CD4-positive, alpha-beta T cell treated with Interleukin-15 for 4 hours (primary cell): ENCODE results near the gene CXADR.

Experiments
- DNase-seq: peaks from one replicate; pipeline ENCODE4 v3.0.0-alpha.2; 2020; ENCODE audit warnings: low spot score

CXADR gene

DNA sequence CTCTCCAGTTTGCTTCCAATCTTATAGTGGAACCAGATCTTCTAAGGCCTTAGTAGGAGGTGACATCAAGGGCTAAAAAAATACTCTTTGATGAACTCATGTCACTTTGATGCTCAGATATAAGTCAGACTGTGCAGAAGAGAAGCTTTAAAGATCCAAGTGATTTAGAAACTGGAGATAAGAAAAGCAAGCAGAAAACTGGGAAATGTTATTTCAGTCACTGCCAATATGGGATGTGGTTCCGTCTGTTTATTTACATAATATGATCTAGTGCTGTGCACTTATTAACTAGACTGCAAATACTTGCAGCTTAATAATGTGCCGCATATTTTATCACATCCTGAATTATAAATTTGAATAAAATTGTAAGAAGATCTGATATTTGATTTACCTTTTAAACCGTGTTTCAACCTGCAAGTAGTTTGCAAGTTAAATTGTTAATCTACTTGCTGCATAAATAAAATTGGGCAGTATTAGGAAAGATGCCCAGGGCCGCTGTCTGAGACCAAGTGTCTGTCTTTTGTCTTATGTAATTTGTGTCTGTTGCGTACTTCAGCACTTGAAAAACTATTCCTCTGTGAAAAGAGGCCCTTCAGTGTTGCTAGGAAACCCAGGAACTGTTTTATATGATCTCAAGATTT, 29.6 kb downstream of the CXADR start:
- DNase-seq = no peak

DNA sequence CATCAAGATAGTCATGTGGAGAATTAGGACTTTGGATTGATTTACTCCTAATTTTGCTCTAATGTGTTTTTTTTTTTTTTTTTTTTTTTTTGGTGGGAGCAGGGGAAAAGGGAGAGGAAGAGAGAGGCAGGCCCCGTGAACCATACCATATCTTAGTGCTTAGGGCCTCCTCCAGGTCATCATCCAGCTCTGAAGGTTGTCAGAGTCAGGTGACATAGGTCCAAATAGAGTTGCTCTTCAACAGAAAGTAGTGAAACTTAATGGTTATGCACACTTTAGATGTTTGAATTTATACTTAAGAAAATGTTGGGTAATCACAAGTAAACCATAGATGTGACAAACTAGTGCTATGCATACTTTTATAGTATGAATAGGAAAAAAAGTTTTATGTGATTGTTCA, 32.2 kb downstream of the CXADR start:
- DNase-seq = no peak

DNA sequence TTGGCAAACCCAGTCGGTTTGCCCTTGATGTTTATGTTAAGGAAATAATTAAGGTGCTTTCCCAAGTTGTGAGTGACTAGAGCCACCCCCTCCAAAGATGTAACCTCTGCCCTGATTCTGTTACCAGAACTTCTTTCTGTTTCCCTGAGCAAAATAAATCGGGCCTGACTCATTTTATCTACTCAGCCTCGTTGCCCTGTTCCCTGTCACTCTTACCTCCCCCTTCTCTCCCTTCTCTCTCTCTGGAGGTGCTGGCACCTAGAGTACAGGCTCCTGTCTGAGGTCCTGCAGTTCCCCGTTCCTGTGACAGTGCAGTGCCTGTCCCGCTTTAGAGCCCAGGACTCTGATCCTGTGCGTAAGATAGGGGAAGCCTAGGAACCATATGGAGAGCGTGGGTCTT, 35.4 kb downstream of the CXADR start:
- DNase-seq = no peak

GRCh38 chr21:17550671-17551308, 37.9 kb downstream of the CXADR start:
- no peak for DNase-seq

DNA sequence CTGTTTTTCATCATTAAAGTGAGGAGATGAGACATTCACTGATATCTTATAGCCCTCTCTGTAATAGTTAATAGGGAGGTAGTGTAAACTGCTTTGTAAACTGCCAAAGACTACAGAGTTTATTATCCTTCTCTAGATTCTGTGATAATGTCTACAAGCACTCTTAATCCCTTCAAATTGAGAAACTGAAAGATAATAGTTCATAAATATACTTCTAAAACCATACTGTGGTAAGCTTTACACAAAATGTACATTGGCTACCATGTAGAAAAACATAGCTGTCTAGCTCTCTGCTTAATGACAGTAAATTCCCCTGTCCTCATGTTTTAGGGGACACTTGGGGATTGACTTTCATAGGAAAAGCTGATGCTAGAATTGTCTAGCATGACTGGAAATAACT, 39.6 kb downstream of the CXADR start:
- no peak for DNase-seq

DNA sequence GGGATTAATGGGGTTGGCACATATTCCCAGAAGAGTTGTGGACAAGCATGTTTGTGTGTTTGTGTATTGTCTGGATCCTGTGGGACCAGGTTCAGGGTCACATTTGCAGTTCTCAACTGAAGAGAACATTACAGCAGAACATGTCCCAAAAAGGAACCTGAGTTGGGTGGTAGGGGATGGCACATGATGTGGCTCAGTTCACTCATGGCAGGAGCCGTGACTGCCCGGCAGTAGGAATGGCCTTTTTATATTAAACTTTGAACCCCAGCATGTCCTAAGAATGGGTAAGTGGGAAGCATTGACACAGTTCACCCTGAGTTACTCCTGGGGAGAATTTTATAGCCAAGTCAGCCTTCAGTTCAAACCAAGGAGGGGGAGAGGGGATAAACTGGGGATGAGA, 41.3 kb downstream of the CXADR start:
- no peak for DNase-seq

GRCh38 chr21:17554679-17555465, 42.0 kb downstream of the CXADR start:
- no peak for DNase-seq

DNA sequence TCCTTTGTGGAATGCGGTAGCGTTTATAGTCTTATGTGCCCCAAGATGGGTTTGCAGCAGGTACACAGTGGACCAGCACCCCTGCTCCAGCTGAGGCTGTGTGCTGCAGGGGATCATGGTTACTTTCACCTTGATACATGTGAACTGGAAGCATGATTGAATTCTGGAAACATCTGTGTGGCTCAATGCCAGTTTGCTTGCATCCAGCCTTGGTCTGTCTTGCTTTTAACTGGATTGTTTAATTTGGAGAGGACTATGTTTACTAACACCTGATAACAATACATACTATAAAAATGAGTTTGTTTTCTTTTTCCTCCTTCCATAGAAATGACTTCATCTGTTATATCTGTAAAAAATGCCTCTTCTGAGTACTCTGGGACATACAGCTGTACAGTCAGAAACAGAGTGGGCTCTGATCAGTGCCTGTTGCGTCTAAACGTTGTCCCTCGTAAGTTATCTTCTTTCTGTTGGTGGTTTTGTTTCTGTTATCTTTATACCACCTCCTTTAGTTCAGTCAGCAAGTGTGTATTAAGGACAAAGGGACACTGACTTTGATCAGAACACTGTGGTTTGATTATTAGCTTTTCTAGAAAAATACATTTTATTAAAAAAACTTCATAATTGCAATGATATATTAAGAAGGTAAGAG, 47.7 kb downstream of the CXADR start:
- DNase-seq = no peak

- no peak for DNase-seq
These were observed 57.9 kb downstream of the CXADR start for GRCh38 chr21:17570786-17571185.

DNA sequence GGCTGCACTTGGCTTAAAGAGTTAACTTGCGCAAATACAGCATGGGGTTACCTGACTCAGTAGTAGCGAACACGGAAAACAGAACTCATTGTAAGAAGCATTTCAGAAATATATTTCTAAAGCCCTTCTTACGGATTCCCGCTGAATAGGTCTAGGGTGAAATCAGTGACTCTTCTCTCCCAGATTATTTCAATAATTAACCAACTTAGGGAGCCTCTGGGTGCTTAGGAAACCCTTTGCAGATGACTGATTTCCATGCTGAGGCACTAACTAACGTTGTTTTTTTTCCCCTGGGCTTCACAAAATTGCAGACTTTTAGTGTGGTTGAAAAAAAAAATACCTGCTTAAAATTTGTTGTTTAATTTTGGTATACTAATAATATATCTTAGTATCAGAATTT, 59.6 kb downstream of the CXADR start:
- no peak for DNase-seq

DNA sequence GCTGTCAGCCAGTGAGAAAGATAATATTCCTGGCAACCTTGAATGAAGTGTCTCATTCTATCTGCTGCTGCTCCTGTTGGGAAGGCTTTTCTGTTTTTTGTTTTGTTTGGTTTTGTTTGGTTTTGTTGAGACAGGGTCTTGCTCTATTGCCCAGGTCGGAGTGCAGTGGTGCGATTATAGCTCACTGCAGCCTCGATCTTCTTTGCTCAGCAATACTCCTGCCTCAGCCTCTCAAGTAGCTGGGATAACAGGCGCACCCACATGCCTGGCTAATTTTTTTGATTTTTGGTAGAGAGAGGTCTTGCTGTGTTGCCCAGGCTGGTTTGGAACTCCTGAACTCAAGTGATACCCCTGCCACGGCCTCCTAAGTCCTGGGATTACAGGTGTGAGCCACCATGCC, 62.2 kb downstream of the CXADR start:
- no peak for DNase-seq

GRCh38 chr21:17576080-17576835, 63.4 kb downstream of the CXADR start:
- no peak for DNase-seq

- DNase-seq = no peak
These were observed 64.9 kb downstream of the CXADR start for GRCh38 chr21:17577701-17578100.

- no peak for DNase-seq
These were observed 65.3 kb downstream of the CXADR start for GRCh38 chr21:17578162-17578561.

GRCh38 chr21:17578876-17579275, 66.0 kb downstream of the CXADR start:
- no peak for DNase-seq

DNA sequence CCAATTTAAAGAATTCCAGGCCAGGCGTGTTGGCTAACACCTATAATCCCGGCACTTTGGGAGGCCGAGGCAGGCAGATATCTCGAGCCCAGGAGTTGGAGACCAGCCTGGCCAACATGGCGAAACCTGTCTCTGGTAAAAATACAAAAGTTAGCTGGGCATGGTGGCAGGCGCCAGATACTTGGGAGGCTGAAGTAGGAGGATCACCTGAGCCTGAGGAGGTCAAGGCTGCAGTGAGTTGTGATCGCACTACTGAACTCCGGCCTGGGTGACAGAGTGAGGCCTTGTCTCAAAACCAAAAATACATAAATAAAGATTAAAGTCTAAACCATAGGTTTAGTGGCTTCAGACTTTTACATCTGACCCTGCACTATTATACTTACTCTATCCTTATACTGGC, 67.5 kb downstream of the CXADR start:
- no peak for DNase-seq

DNA sequence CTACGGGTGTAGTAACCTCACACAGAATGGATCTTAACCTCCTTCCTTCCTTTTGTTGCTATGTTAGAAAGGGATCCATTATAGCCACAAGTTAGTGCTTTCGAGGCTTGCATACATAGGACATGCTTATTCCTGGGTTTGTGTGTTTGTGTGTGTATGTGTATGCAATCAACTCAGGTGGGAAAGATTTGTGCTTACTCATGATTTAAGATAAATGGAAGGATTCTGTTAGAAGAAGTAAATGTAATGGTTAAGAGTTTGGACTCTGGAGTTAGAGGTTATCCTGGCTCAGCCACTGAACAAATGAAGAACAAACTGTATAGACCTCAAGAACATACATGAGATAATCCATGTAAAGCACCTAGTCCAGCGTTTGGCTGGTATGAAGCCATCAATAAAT, 71.1 kb downstream of the CXADR start:
- DNase-seq = no peak

- DNase-seq = peak; percentile 55
These were observed 73.1 kb downstream of the CXADR start for GRCh38 chr21:17585875-17586450.

GRCh38 chr21:17590430-17590829, 77.6 kb downstream of the CXADR start:
- no peak for DNase-seq

DNA sequence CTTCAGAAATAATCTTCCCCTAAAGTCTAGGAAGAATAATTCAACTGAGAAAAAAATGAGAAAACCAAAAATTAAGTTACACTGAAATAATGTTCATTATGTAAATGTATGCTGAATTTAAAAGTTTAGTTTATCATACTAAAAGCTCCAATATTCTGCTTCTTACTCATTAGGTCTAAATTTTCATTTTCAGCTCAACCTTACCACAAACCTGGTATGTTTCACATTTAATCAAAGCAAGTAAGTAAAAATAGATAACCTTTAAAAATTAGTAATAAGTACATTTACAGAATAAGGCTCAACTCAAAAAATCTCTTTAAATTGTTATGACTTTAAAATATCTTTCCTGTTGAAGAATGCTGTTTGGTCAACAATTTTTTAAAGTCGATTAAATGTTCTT, 84.8 kb downstream of the CXADR start:
- DNase-seq = no peak

DNA sequence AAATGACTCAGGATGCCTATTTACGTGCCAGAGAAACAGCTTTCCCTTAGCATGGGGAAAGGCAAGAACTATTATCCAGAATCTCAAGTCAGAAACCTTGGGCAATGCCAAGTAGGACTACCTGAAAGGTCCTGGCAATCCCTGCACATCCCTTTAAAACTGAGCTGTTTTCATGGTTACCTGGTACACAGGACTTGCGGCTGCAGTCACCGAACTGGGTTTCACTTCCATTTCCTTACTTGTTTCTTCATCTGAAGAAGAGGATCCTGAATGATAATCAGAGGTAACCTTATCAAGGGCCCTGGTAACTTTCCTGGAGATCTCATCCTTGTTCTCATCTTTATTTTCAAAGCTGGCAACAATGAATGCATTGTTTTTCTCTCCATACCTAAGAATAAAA, 85.6 kb downstream of the CXADR start:
- DNase-seq = no peak

DNA sequence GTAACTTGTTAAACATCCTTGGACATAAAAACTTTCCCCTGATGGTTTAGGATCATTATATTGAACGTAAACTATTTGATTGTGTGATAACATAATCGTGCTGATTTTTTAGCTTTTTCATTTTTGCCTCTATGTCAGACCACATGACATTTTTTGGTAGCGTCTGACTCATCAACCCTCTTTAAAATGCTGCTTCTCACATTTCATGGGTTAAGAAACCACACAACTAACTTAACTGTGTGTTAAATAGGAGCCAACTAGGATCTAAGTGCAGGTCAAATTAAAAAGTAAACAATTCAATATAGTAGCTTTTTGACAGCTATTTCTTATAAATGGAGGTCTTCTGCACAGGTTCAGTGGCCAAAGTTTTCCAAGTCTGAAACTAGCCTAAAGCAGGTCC, 90.0 kb downstream of the CXADR start:
- DNase-seq = no peak
